Islet precursor cell (in vitro differentiated cells): ENCODE measurements around the gene CDK5RAP1.
A peak's percentile ranks its signal among the peaks of the same experiment; 100 is the strongest.
"Not testable (repeated sequence)": the region's sequence is repeated elsewhere in the genome, so short reads cannot be mapped to it uniquely, and the experiment has no call there.

Source experiments
- DNase-seq: peaks from one replicate; pipeline ENCODE4 v3.0.0-alpha.2; 2018

CDK5RAP1 gene

GRCh38 chr20:33401184-33401920 is at the start of gene CDK5RAP1:
TSS of gene CDK5RAP1 (minus strand) at chr20:33401519. CDS start at chr20:33397064, 4,455 bp downstream.
- peak; percentile 94 for DNase-seq

GRCh38 chr20:33450867-33451266 is 49.5 kb upstream of the CDK5RAP1 start:
- no peak for DNase-seq

- no peak for DNase-seq
Observed at GRCh38 chr20:33445881-33446625, 44.7 kb upstream of the CDK5RAP1 start.

- no peak for DNase-seq
Observed at GRCh38 chr20:33444797-33445560, 43.7 kb upstream of the CDK5RAP1 start.

GRCh38 chr20:33443512-33444239 is 42.4 kb upstream of the CDK5RAP1 start, which contains the start of gene SNTA1:
TSS of gene SNTA1 (minus strand) at chr20:33443763. CDS start at chr20:33443620, 143 bp downstream.
- DNase-seq: peak; percentile 98

- no peak for DNase-seq
Observed at GRCh38 chr20:33443006-33443511, 41.7 kb upstream of the CDK5RAP1 start.

GRCh38 chr20:33442136-33443005 is 41.1 kb upstream of the CDK5RAP1 start:
- DNase-seq: no peak

GRCh38 chr20:33441142-33441955 is 40.0 kb upstream of the CDK5RAP1 start:
- DNase-seq: no peak

- not testable (repeated sequence) for DNase-seq
Observed at GRCh38 chr20:33440562-33440961, 39.2 kb upstream of the CDK5RAP1 start.

GRCh38 chr20:33438481-33438880 is 37.2 kb upstream of the CDK5RAP1 start:
- DNase-seq: no peak

GRCh38 chr20:33437141-33437911 is 36.0 kb upstream of the CDK5RAP1 start:
- no peak for DNase-seq

GRCh38 chr20:33434434-33434833 is 33.1 kb upstream of the CDK5RAP1 start:
- no peak for DNase-seq

- DNase-seq: peak; percentile 62
Observed at GRCh38 chr20:33433465-33434234, 32.3 kb upstream of the CDK5RAP1 start.

- DNase-seq: no peak
Observed at GRCh38 chr20:33431797-33432381, 30.6 kb upstream of the CDK5RAP1 start.

GRCh38 chr20:33423875-33424274 is 22.6 kb upstream of the CDK5RAP1 start:
- not testable (repeated sequence) for DNase-seq

- DNase-seq: no peak
Observed at GRCh38 chr20:33423141-33423834, 22.0 kb upstream of the CDK5RAP1 start.

GRCh38 chr20:33419140-33419974 is 18.0 kb upstream of the CDK5RAP1 start:
- no peak for DNase-seq
